NT2/D1 (cell line): ENCODE measurements around the gene FOXK1.
"Not testable (repeated sequence)": the region's sequence is repeated elsewhere in the genome, so short reads cannot be mapped to it uniquely, and the experiment has no call there.

Experiments
- DNase-seq: peaks from one replicate; pipeline ENCODE4 v3.0.0-alpha.2; 2011; ENCODE audit warnings: low read depth, low spot score
- H3K27me3 ChIP-seq: 2 replicates; pipeline ENCODE4 v1.6.0; 2011; ENCODE audit warnings: mild to moderate bottlenecking; ENCODE audit not compliant: insufficient read length, insufficient read depth
- H3K36me3 ChIP-seq: 2 replicates; pipeline ENCODE4 v1.6.1; 2011; ENCODE audit warnings: mild to moderate bottlenecking, low read length, mixed read lengths; ENCODE audit not compliant: insufficient read depth, insufficient read length
- H3K4me1 ChIP-seq: 2 replicates; pipeline ENCODE4 v1.5.1; 2011; ENCODE audit not compliant: insufficient read depth, insufficient read length
- H3K4me3 ChIP-seq: 2 replicates; pipeline ENCODE4 v1.5.1; 2011; ENCODE audit warnings: low read depth; ENCODE audit not compliant: insufficient read length
- H3K9ac ChIP-seq: 2 replicates; pipeline ENCODE4 v1.6.0; 2011; ENCODE audit warnings: low read depth; ENCODE audit not compliant: insufficient read length
- H3K9me3 ChIP-seq: 2 replicates; pipeline ENCODE4 v1.5.1; 2011; ENCODE audit warnings: mild to moderate bottlenecking, low read length; ENCODE audit not compliant: insufficient read depth
- SUZ12 ChIP-seq: IDR thresholded peaks from 2 replicates; pipeline ENCODE4 v1.6.1; 2011; ENCODE audit not compliant: insufficient read length, insufficient read depth; ENCODE audit errors: extremely low read depth
- YY1 ChIP-seq: IDR thresholded peaks from 2 replicates; pipeline ENCODE4 v1.6.1; 2011; ENCODE audit not compliant: insufficient read length, insufficient read depth
- ZNF274 ChIP-seq: IDR thresholded peaks from 2 replicates; pipeline ENCODE4 v1.6.1; 2011; ENCODE audit warnings: mild to moderate bottlenecking, low read depth, low read length

The FOXK1 gene

DNA sequence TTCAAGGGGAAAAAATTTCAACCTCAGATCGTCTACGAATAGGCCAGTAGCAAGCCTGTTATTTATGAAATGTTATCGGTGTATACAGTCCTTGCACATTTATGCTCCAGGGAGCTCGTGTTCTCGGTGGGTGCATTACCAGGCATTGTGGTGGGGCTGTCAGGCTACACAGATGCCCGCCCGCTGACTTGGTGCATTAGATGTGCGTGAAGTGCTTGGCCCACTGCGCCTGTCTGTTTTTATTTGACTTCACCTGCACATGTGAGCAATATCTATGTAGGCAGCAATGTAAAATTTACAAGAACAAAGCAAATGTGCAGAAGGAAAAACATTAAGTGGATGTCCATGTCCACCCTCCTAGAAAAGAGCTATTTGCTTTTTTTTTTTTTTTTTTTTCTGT, 2.8 kb downstream of the FOXK1 start:
- Histone ChIP-seq H3K9me3 (no peaks in the 10 kb centered on the region), H3K9ac (no peak overlapping the region), H3K27me3 (peaks cover 15% of the 10 kb centered on the region), H3K4me3 (no peak overlapping the region), H3K4me1 (peaks cover 7% of the 10 kb centered on the region), H3K36me3 (peaks cover 21% of the 10 kb centered on the region)
- no peak for DNase-seq
- TF ChIP-seq ZNF274: no peak

DNA sequence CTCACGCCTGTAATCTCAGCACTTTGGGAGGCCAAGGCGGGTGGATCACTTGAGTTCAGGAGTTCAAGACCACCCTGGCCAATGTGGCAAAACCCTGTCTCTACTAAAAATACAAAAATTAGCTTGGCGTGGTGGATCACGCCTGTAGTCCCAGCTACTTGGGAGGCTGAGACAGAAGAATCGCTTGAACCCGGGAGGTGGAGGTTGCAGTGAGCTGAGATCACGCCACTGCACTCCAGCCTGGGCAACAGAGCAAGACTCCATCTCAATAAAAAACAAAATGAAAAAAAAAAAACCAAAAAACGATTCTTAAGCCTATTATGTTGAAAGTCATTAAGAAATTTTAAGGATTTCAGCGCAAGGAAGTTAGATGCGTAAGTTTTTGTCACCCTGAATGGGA, 3.6 kb downstream of the FOXK1 start:
- peaks cover 11% of the 10 kb centered on the region for H3K27me3 ChIP-seq
- H3K4me1 ChIP-seq: not testable (repeated sequence)

DNA sequence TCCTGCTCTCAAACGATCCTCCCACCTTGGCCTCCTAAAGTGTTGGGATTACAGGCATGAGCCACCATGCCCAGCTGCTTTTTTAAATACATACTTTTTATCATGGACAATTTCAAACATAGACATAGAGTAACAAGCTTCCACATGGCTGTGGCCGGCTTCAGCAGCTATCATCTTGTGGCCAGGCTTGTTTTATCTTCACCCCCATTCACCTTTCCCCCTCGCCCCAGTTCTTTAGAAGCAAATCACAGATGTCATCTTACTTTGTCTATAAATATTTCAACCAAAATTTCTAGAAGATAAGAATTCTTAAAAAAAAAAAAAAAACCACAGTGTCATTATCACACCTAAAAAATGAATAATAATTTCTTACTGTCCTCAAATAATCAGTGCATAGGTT, 5.9 kb downstream of the FOXK1 start:
- Histone ChIP-seq H3K9ac (no peak overlapping the region), H3K36me3 (peaks cover 21% of the 10 kb centered on the region), H3K4me1 (peaks cover 7% of the 10 kb centered on the region), H3K27me3 (no peaks in the 10 kb centered on the region), H3K4me3 (no peak overlapping the region), H3K9me3 (no peaks in the 10 kb centered on the region)
- no peak for TF ChIP-seq YY1
- TF ChIP-seq SUZ12: no peak
- no peak for TF ChIP-seq ZNF274
- no peak for DNase-seq

More for the DNA sequence above, 3.6 kb downstream of the FOXK1 start:
- not testable (repeated sequence) for H3K9me3 ChIP-seq, H3K4me3 ChIP-seq, DNase-seq, H3K9ac ChIP-seq
- H3K36me3 ChIP-seq: peaks cover 21% of the 10 kb centered on the region

DNA sequence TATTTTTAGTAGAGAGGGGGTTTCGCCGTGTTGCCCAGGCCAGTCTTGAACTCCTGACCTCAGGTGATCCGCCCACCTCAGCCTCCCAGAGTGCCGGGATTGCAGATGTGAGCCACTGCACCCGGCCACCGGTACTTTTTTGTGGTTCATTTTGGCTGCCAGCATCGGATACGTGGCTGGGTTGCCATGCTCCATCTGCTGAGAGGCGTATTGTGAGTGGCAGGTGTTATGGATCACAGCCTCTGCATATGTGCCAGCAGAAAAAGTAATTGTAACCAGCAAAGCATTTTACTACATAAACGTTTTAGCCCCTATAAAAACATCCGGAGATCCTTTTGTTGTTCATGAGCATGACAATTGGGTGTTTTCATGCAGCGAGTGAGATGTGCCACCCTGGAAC, 7.1 kb downstream of the FOXK1 start:
- TF ChIP-seq SUZ12 (no peak), ZNF274 (no peak), YY1 (no peak)
- Histone ChIP-seq H3K9me3 (no peaks in the 10 kb centered on the region), H3K4me1 (no peaks in the 10 kb centered on the region), H3K27me3 (no peaks in the 10 kb centered on the region), H3K36me3 (peaks cover 21% of the 10 kb centered on the region), H3K4me3 (no peak overlapping the region), H3K9ac (no peak overlapping the region)
- no peak for DNase-seq

DNA sequence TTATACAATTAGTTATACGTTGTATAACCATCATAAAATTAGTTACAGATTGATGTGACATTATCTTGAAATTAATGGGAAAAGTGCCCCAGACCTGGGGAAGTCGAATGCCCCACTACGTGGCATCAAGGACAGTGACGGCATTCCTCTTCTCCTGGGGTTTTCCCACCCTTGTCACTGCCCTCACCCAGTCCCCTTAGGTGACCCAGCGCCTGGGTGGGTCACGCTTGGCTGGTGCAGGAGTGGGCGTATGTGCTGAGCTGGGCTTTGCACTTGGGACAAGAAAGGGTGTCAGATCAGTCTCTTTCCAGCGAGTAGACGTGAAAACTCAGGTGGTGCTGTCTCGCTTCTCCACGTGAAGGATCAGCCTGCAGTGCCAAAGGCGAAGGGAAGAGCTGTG, 7.6 kb downstream of the FOXK1 start:
- H3K27me3 ChIP-seq: no peaks in the 10 kb centered on the region
- no peak for DNase-seq
- H3K9ac ChIP-seq: no peak overlapping the region
- no peak overlapping the region for H3K4me3 ChIP-seq
- H3K36me3 ChIP-seq: peaks cover 16% of the 10 kb centered on the region
- TF ChIP-seq ZNF274: no peak
- TF ChIP-seq SUZ12: no peak
- TF ChIP-seq YY1: no peak
- H3K9me3 ChIP-seq: no peaks in the 10 kb centered on the region
- no peaks in the 10 kb centered on the region for H3K4me1 ChIP-seq

DNA sequence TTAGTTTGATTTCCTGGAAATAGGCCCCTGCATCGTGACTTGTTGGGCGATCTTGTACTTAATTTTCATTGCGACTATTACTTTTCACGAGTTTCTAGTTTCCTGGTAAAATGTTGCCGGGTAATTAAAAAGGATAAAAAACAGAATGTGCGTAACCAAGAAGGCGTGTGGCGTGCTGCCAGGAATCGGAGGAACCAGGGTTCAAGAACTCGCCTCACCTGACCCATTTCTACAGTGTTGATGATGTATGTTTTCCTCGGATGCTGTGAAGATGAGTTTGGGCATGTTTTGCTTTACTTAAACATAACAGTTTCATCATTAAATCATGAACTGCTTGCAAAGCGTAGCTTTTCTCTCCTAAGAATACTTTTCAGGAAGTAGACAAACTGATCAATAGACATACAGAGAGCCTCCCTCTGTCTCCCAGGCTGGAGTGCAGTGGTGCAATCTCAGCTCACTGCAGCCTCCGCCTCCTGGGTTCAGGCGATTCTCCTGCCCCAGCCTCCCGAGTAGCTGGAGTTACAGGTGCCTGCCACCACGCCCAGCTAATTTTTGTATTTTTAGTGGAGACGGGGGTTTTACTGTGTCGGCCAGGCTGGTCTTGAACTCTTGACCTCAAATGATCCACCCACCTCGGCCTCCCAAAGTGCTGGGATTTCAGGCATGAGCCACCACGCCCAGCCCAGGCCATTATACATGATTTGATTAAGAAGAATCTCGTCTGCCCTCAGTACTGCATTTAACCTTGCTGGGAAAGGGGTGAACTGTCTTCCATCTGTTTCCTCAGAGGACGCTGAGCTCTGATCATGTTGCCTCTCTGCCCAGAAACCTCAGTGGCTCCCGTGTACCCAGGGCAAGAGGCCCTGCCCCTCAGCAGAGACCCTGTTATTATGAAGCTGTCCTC, 9.1 kb downstream of the FOXK1 start:
- no peak for TF ChIP-seq YY1
- Histone ChIP-seq H3K9ac (no peak overlapping the region), H3K4me3 (no peak overlapping the region), H3K36me3 (peaks cover 8% of the 10 kb centered on the region), H3K4me1 (no peaks in the 10 kb centered on the region), H3K9me3 (no peaks in the 10 kb centered on the region), H3K27me3 (no peaks in the 10 kb centered on the region)
- no peak for DNase-seq

DNA sequence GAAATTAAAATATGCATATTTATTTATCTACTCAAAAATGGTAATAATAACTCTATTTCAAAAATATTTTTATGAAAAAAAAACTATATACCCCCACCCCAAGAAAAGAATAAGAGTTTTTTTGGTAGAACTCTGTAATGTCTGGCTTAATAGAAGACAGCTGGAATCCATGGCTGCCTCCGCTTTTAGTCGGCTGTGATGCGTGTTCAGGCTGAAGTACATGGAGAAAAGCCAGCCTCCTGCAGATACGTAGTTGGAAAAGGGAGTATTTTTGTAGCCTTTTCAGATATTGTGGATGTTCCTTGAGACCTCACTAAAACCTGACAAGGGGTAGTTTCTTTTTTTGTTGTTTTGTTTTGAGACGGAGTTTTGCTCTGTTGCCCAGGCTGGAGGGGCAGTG, 10.0 kb downstream of the FOXK1 start:
- peaks cover 10% of the 10 kb centered on the region for H3K36me3 ChIP-seq
- TF ChIP-seq YY1: no peak
- no peak for TF ChIP-seq ZNF274
- TF ChIP-seq SUZ12: no peak
- no peaks in the 10 kb centered on the region for H3K4me1 ChIP-seq
- no peak overlapping the region for H3K9ac ChIP-seq
- DNase-seq: no peak
- no peaks in the 10 kb centered on the region for H3K27me3 ChIP-seq
- no peaks in the 10 kb centered on the region for H3K9me3 ChIP-seq
- H3K4me3 ChIP-seq: no peak overlapping the region

DNA sequence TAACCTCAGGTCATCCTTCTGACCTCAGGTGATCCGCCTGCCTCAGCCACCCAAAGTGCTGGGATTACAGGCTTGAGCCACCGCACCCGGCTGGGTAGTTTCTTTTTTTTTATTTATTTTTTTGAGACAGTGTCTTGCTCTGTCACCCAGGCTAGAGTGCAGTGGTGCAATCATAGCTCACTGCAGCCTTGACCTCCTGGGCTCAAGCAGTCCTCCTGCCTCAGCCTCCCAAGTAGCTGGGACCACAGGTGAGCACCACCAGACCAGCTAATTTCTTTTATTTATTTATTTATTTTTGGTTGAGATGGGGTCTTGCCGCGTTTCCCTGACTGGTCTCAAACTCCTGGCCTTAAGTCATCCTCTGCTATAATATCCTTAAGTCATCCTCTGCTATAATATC, 10.5 kb downstream of the FOXK1 start:
- H3K36me3 ChIP-seq: peaks cover 10% of the 10 kb centered on the region
- not testable (repeated sequence) for H3K27me3 ChIP-seq, DNase-seq, H3K9ac ChIP-seq, H3K9me3 ChIP-seq, H3K4me3 ChIP-seq, H3K4me1 ChIP-seq
